NCI-H2227 treated with DMSO at 0.1 percent for 48 hours (cell line): Measurements from ENCODE around the gene STAC2.

Source experiments
- DNase-seq: peaks from one replicate; lab custom pipeline; 2025; lab: John Stamatoyannopoulos, UW

The STAC2 gene

DNA sequence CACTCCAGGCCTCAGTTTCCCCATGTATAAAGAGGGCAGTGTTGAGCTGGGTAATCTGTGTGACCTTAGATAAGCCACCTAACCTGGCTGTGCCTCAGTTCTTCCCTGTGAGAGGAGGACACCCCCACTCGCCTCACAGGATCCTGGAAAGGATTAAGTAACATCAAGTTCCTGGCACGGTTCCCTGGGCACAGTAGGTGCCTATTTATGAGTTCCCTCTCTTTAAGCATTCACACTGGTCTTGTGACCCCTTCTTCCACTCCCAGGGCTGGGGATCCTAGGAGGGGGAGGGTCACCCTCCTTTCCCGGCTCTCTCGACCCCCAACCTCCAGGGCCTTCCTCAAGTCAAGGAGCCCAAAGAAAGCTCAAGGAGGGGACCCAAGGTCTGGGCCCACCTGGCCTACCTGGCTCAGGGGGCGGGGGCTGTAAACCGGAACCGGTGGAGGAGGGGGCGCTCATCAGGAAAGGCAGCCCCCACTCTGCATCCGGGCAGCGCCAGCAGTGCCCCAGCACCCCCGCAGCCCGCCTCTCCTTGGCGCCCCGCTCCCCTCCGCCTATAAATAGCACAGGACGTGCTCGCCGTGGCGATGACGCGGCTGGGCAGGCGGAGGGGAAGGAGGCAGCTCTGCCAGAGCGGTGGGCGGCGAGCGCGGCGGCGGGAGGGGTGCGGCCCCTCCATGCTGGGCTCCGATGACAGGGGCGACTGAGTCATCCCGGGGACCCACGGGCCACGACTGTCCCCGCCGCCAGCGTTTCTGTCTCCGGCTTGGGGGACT lies 16.2 kb downstream of the STAC2 start:
- peak; percentile 45 for DNase-seq

- DNase-seq = no peak
These were observed 16.9 kb downstream of the STAC2 start for GRCh38 chr17:39208893-39209292.

DNA sequence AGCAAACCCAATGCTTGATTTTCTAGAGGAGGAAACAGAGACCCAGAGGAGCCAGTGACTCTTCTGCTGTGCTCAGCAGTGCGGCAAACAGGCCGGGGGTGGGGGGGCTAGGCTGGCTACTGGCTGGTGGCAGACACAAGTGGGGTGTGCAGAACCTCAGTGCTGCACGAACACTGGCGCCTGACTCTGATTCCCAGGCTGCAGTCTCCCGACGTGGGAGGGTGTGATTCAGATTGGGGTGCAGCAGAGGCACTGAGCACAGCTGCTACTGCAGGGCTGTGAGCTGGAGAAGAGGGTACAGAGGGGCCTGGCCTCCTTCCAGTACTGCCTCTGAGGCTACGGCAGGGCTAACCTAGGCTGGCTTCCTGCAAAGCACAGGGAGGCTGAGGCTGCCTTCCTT lies 17.6 kb downstream of the STAC2 start:
- no peak for DNase-seq

DNA sequence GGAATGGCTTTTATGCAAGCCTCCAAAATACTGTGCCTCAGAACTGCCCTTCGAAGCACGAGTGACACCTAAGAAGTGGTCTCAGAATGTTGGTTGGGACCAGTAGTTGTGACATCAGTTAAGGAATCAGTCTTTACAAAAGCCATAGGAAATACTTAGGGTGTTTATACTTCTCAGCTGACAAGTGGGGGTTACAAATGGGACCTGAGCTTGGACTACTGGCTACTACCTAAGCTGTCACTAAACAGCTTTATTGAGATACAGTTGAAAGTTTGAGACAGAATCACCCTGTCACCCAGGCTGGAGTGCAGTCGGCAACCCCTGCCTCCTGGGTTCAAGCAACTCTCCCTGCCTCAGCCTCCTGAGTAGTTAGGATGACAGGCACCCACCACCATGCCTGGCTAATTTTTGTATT lies 20.6 kb downstream of the STAC2 start:
- no peak for DNase-seq

- DNase-seq = no peak
These were observed 21.5 kb downstream of the STAC2 start for GRCh38 chr17:39204245-39204644.

DNA sequence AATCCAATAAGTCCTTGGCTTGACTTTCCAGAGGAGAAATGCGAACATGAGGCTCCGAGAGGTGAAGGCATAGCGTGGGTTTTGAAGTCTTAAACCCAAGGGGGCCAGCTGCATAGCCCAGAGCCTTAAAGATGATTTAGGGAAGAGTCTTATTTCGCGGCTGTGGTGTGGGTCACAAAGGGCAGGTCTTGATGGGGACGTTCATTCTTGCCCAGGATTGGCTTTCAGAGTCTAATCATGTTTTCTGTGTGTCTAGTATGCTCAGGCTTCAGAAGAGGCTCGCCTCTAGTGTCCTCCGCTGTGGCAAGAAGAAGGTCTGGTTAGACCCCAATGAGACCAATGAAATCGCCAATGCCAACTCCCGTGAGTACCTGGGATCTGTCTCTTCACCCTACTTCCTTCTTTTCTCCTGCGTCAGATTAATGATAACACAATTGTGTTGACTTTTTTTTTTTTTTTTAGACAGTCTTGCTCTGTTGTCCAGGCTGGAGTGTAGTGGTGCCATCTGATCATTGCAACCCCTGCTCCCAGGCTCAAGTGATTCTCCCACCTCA lies 24.7 kb downstream of the STAC2 start:
- no peak for DNase-seq

- peak; percentile 98 for DNase-seq
These were observed 25.5 kb downstream of the STAC2 start, which contains the start of gene RPL19 for GRCh38 chr17:39200070-39200879. Gene RPL19, plus strand, starts transcription at chr17:39200283. Its CDS starts 62 bp downstream, at chr17:39200345.

GRCh38 chr17:39199820-39200069 lies 26.0 kb downstream of the STAC2 start:
- no peak for DNase-seq

DNA sequence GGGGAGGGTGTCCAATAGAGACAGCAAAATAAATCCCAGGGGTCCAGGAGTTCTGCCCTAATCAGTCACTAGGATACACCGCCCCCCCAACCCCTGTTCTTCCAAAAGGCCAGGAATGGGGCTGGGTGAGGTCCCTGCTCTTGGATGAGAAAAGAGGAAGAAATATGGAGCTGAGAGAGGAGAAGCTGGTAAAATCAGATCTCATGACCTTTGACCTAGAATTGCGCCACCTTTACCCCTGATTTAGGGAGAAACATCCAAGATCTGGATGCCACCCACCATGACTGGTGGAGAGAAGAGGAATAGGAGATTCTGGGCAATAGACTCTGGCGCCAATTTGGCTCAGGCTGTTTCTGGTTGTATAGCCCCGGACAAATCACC lies 27.6 kb downstream of the STAC2 start:
- no peak for DNase-seq

DNA sequence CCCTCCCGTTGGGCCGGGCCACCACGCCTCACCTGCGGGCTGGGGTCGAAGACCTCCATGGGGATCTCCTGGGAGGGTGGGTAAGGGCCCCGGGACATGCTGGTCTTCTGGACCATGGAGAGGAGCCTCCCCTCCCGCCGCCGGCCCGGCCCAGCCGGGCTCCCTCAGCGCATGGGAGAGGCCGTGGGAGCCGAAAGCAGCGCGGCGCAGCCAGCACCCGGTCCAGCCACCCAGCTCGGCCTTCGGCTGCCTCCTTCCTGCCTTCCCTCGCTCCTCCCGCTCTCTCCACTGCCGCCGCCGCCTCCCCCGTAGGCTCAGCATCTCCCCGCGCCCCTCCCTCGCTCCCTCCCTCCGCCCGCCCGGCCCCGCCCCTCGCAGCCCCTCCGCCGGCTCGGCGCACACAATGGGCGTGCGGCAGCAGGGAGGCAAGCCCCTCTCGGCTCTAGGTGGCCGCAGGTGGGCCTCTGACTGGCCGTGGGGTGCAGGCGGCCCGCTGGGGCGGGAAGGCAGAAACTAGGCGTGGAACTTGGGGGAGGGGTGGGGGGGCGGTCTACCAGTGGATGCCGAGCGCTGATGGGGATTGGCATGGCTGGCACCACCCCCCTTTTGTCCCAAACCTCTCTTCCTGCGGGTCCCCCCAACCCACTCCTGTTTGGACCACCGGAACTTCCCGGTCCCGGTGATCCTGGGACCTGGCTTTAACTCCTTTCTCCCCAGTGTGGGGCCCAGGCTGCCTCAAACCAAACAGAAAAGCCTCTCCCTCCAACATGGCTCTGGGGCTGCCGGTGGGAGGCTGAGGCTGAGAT lies 28.2 kb downstream of the STAC2 start, which contains the start of gene CACNB1:
TSS of gene CACNB1 (minus strand) at position 290 of the 806 bp plus-strand sequence. CDS start at position 116, 174 bp downstream.
- peak; percentile 78 for DNase-seq

- DNase-seq = peak; percentile 15
These were observed 28.9 kb downstream of the STAC2 start for GRCh38 chr17:39196808-39197291.

DNA sequence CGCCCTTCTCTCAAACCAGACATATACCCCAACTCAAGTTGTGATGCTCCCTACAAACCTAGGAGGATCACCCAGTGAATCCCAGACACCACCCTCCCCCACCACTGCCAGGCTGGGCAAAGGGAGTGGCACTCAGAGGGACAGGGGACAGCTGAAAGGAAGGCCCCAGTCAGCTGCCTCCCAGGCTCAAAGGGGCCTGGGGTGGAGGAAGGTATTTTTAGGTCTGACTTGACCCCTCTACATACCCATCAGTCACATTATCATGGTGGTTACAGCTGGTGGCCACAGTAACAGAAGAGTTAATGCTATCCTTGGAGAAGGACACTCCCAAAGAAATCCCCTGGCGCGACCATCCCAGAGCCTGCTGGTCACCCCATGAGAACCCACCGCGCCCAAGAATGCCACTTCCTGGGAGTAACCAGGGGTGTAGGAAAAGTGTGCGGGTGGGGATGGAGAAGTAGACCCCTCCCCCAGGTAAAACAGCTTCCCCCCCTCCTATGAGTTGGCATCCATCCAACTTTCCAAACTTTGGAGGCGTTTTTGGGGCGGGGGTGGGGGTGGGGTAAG lies 29.4 kb downstream of the STAC2 start:
- no peak for DNase-seq

GRCh38 chr17:39195568-39196160 lies 30.1 kb downstream of the STAC2 start:
- DNase-seq = no peak

- no peak for DNase-seq
These were observed 30.7 kb downstream of the STAC2 start for GRCh38 chr17:39194985-39195524.

DNA sequence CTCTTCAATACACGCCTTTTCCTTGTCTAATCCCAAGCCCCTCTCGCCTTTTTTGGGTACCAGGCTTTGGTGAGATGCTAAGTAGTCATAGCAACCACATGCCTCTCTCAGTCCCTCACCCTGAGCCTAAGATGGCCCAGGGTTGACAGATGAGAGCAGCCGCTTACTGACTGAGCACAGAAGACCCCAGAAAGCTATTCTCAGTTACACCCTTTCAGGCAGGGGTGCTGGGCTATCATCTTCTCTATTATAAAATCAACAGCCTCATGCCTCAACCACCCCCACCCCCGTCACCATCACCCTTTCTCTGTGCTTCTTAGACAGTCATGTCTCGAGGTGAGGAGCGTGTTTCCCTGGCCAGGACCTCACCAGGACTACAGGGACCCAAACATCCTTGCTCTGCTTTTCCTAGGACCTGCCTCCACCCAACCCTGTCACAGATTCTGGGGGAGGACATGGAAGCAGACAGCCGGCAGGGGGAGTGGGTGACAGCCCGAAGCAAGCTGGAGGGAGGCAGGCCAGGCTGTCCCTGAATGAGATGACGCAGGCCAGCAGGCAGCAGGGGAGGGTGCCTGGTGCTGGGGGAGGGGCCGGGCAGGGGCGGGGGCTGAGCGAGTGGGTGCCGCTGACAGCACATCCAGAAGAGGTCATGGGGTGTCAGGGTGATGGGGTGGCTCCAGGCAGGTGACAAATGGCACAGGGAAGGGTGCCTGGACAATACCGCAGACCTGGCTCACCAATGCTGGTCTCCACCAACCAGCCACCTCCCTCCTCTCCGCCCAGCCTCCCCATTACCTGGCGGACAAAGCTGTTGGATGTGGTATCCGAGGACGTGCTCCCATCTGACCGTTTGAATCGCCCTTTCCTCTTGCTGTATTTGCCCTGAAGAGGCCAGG lies 31.4 kb downstream of the STAC2 start:
- DNase-seq = peak; percentile 38

GRCh38 chr17:39193346-39193745 lies 32.4 kb downstream of the STAC2 start:
- DNase-seq = no peak

DNA sequence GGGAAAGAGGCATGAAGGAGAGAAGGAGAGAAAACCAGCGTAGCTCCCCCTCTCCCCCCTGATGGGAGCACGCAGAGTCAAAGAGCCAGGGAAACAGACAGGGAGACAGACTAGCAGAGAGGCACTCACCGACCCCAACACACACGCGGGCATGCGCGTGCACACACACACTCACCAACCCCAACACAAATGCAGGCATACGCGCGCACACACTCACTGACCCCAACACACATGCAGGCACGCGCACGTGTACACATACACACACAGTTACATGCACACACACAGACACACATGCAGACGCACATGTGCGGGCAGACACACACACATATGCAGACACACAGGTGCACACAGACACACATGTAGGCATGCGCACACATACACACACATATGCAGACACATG lies 32.8 kb downstream of the STAC2 start:
- no peak for DNase-seq

- no peak for DNase-seq
These were observed 33.8 kb downstream of the STAC2 start for GRCh38 chr17:39191750-39192510.

GRCh38 chr17:39187152-39187830 lies 38.5 kb downstream of the STAC2 start:
- no peak for DNase-seq
